Duodenal mucosa (tissue), 2 donors: ENCODE data around the gene KLHDC7B.

Experiments
- H3K27ac ChIP-seq: one replicate; pipeline ENCODE4 v1.7.0; 2013; ENCODE audit warnings: low read depth, low read length
- H3K27me3 ChIP-seq, 2 donors: one replicate each; pipeline ENCODE4 v1.7.0; 2013; ENCODE audit warnings: low read length in 2 of 2, control low read depth in 1 of 2; ENCODE audit not compliant: insufficient read depth in 2 of 2, control insufficient read depth in 1 of 2
- H3K36me3 ChIP-seq, 2 donors: one replicate each; pipeline ENCODE4 v1.7.0; 2013; ENCODE audit warnings: low read length in 2 of 2, control low read depth in 1 of 2; ENCODE audit not compliant: insufficient read depth in 2 of 2, control insufficient read depth in 1 of 2
- H3K4me1 ChIP-seq, 2 donors: one replicate each; pipeline ENCODE4 v1.7.0; 2013; ENCODE audit warnings: low read length in 2 of 2, control low read depth in 1 of 2; ENCODE audit not compliant: insufficient read depth in 2 of 2, control insufficient read depth in 1 of 2
- H3K4me3 ChIP-seq, 2 donors: one replicate each; pipeline ENCODE4 v1.7.0; 2013; ENCODE audit warnings: low read length in 2 of 2, low read depth in 1 of 2
- H3K9ac ChIP-seq, 2 donors: one replicate each; pipeline ENCODE4 v1.7.0; 2013; ENCODE audit warnings: low read length in 2 of 2, low read depth in 1 of 2
- H3K9me3 ChIP-seq, 2 donors: one replicate each; pipeline ENCODE4 v1.7.0; 2013; ENCODE audit warnings: low read length in 2 of 2, control low read depth in 1 of 2; ENCODE audit not compliant: control insufficient read depth in 1 of 2

Gene KLHDC7B

DNA sequence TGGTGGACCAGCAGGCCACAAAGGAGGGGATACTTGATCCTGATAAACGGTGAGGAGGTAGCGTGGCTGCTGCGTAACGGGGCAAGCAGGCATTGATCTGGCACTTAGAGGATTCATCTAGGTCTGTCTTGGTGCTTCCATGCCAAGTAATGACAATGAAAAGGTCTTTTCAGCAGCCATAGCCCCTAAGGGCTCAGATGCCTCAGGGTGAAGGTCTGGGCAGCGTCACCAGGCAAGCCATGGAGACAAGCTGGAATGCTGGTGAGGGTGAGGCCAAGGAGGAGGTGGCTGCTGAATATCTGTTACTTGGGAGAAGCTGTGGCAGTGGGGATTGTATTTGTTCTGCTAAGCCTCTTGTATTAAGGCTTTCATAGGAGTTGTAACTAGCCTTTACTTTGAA lies 41.7 kb downstream of the KLHDC7B start:
- H3K4me1 ChIP-seq, result peaks cover 6 to 8% of the 10 kb centered on the region in 2 donors
- H3K27me3 ChIP-seq, result no peaks in the 10 kb centered on the region
- no peaks in the 10 kb centered on the region for H3K9me3 ChIP-seq
- no peaks in the 10 kb centered on the region for H3K36me3 ChIP-seq
- no peak overlapping the region for H3K4me3 ChIP-seq
- no peak overlapping the region for H3K9ac ChIP-seq
- no peak overlapping the region for H3K27ac ChIP-seq

DNA sequence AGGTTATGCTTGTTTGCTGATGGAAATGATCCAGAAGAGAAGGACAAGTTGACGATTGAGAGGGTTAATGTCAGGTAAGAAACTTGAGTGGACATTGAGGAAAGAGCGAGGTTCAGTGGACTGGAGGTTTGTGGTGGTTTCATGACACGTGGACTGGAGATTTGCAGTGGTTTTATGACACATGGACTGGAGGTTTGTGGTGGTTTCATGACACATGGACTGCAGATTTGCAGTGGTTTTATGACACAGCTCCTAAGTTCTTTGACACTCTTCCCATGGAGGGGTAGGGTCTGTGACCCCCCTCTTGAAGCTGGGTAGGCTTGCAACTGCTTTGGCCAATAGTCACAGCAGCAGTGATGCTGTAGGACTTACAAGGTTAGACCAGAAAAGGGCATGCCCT lies 49.5 kb downstream of the KLHDC7B start:
- H3K4me1 ChIP-seq, result peaks cover 3 to 4% of the 10 kb centered on the region in 2 donors
- H3K36me3 ChIP-seq, result no peaks in the 10 kb centered on the region
- no peaks in the 10 kb centered on the region for H3K9me3 ChIP-seq
- no peak overlapping the region for H3K27ac ChIP-seq
- no peak overlapping the region for H3K4me3 ChIP-seq
- H3K9ac ChIP-seq, result no peak overlapping the region
- H3K27me3 ChIP-seq, result peaks cover 4 to 12% of the 10 kb centered on the region in 2 donors

DNA sequence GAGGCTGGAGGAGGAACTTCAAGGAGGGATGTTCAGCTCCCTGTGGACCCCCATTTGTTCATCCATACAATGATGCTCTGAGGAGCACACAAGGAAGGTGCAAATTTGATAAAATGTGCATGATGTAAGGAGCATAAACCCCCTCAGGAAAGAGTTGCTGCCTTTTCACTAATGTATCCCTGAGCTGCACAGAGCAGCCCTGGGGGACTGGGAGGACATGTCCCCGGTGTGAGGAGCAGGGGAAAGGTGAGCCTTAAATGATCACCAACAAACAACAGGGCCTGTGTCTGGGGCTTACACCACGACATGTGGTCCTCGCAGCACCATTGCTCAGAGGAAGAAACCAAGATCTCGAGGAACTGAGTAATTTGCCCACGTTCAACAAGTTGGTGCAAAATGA lies 51.4 kb downstream of the KLHDC7B start:
- Histone ChIP-seq H3K9ac (no peak overlapping the region), H3K27me3 (peaks cover 4 to 17% of the 10 kb centered on the region in 2 donors), H3K36me3 (no peaks in the 10 kb centered on the region), H3K9me3 (no peaks in the 10 kb centered on the region), H3K27ac (no peak overlapping the region), H3K4me1 (peaks cover 3 to 4% of the 10 kb centered on the region in 2 donors), H3K4me3 (no peak overlapping the region)

DNA sequence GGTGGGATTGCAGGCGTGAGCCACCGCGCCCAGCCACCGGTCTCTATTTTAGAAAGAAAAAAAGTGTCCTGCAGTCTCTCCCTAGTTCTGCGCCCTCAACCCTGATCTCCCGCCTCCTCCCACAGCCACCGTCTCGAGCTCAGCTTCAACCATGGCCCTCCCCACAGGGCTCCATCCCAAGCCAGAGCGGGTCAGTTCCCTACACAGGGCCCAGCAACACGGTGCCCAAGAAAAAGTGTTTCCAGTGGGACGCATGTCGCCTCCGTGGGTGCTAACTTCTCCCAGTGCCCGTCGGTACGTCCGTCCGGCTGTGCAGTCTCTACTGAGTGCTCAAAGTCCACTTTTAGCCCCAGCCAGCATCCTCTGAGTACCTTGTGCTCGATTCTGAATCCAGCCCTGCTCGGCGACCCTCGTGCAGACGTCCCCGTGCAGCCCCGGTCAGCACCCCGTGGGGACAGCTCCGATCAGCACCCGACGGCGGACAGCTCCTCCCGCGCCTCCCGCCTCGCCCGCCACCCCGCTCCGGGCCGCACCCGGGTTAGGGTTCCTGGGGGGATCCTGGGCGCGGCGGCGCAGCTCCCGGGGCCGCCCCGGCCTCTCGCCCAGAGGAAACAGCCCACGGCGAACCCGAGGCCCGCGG lies 54.2 kb downstream of the KLHDC7B start:
- H3K4me1 ChIP-seq, result peaks cover 3 to 4% of the 10 kb centered on the region in 2 donors
- H3K36me3 ChIP-seq, result no peaks in the 10 kb centered on the region
- no peak overlapping the region for H3K9ac ChIP-seq
- H3K4me3 ChIP-seq, result peak overlapping the region in 1 of 2 donors; percentile 28
- peaks cover 18 to 35% of the 10 kb centered on the region in 2 donors for H3K27me3 ChIP-seq
- no peak overlapping the region for H3K27ac ChIP-seq
- H3K9me3 ChIP-seq, result no peaks in the 10 kb centered on the region

DNA sequence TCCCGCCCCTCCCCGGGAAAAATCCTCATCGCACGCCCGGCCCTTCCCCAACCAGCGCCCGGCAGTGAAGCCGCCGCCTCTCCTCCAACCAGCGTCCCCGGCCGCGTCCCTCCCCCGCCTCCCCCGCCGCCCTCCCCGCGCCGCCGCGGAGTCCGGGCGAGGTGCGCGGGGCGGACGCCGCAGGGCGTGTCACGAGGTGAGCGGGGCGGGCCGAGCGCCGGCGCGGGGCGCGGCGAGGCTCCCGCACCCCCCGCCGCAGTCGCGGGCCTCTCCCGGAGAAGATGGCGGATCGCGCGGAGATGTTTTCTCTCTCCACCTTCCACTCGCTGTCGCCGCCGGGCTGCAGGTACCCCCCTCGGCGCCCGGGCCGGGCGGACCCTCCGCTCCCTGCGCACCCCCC lies 54.8 kb downstream of the KLHDC7B start, which contains the start of gene MAPK8IP2:
Gene MAPK8IP2, plus strand, starts transcription at position 256 of the 400 bp plus-strand sequence. Its CDS starts 26 bp downstream, at position 282.
- no peak within 1 kb of the TSS for H3K27ac ChIP-seq
- no peaks in the 10 kb centered on the region for H3K9me3 ChIP-seq
- peaks cover 3 to 4% of the 10 kb centered on the region in 2 donors for H3K4me1 ChIP-seq
- no peaks in the 10 kb centered on the region for H3K36me3 ChIP-seq
- H3K4me3 ChIP-seq, result peak within 1 kb of the TSS in 1 of 2 donors; percentile 28
- peaks cover 23 to 35% of the 10 kb centered on the region in 2 donors for H3K27me3 ChIP-seq
- no peak within 1 kb of the TSS for H3K9ac ChIP-seq
